HS-27A (cell line): Measurements from ENCODE around the gene CCDC97.
"Not testable (repeated sequence)": the region's sequence is repeated elsewhere in the genome, so short reads cannot be mapped to it uniquely, and the experiment has no call there.

ENCODE experiments used
- DNase-seq: peaks from one replicate; pipeline ENCODE4 v3.0.0-alpha.2; 2012; ENCODE audit warnings: low read depth, missing footprints

CCDC97 gene

GRCh38 chr19:41364524-41365391 is 54.8 kb downstream of the CCDC97 start:
- DNase-seq, result no peak

- no peak for DNase-seq
Measured at GRCh38 chr19:41366089-41366488, 56.1 kb downstream of the CCDC97 start.

DNA sequence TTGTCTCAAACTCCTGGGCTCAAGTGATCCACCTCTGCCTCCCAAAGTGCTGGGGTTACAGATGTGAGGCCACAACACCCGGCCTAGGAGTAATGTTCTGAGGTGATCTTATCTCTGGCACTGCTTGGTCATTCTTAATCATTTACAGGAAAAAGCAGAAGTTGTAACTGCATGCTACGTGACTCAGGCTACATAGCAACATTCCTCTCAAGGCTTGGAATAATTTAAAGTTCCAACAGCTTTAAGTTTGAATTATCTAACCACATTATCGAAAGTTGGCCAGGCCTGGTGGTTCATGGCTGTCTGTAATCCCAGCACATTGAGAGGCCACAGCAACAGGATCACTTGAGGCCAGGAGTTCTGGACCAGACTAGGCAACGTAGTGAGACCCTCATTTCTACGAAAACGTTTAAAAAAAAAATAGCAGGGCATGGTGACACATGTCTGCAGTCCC is 57.9 kb downstream of the CCDC97 start:
- DNase-seq, result peak; percentile 95

GRCh38 chr19:41369769-41370168 is 59.8 kb downstream of the CCDC97 start:
- DNase-seq, result no peak

- DNase-seq, result not testable (repeated sequence)
Measured at GRCh38 chr19:41371119-41371518, 61.1 kb downstream of the CCDC97 start.

GRCh38 chr19:41371541-41371940 is 61.6 kb downstream of the CCDC97 start:
- no peak for DNase-seq

- DNase-seq, result no peak
Measured at GRCh38 chr19:41372501-41372900, 62.5 kb downstream of the CCDC97 start.

DNA sequence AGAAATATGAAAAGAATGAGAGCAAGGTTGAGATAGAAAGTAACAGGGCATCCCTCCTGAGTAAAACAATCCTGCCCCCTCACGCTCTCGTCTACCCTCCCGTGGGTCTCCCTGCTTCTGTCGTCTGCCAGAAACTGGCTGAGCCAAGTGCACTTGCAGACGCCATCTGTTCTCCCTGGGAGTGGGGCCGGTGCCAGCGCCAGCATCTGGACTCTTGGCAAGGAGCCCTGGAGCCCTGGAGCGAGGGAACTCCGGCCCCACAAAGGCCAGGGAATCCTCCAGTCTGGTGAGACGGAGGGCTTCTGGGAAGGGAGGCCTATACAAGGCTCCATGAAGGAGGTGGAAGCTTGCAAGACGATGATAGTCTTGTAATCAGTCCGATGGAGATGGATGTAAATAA is 64.0 kb downstream of the CCDC97 start:
- peak; percentile 68 for DNase-seq
